ENCODE results near the gene FN3KRP.

DNA sequence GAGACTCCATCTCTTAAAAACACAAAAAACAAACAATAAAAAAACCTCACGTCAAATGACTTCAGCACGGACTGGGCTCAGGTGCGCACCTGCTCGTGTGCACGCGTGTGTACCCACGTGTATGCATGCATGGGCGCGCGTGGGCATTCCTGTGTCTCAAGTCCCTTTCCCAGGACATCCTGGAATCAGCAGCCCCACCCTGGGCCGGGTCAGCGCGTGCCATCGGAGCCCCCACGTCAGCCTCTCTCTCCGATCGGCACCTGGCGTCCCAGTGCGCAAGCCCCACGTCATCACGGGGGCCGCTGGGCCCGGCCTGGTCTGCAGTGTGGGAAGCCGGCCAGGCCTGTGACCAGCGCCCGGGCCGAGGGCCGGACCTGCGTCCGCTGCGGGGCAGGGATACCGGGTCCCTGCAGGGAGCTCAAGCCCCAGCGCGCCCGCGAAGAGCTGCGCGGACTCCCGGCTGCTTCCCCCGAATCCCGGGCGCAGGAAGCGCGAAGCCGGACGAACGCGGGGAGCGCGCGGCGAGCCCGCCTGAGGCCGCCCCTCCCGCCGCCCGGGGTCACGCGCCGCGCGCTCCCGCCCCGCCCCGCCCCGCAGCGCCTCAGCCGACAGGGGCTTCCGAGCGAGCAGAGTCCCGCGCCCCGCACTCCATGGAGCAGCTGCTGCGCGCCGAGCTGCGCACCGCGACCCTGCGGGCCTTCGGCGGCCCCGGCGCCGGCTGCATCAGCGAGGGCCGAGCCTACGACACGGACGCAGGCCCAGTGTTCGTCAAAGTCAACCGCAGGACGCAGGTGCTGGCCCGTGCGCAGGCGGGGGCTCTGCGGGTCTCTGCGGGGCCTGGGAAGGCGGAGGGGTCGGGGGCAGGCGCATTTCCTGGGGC, 18.7 kb downstream of the FN3KRP start, which contains the start of gene FN3K:
- TF ChIP-seq EZH2 (IDR thresholded peaks at IDR 0.05) (no peak), POLR2AphosphoS5 (IDR thresholded peaks at IDR 0.05; ENCODE audit: borderline replicate concordance, low read depth, low read length) (peak; percentile 34; the same call in 1 of the 2 replicates), FOXP2 (optimal IDR thresholded peaks at IDR 0.05; ENCODE audit: control extremely low read depth, extremely low read length, insufficient read depth) (no peak)

Data from SK-N-MC (cell line).